RWPE2 (cell line): ENCODE data around the gene FTCDNL1.

ENCODE experiments used
- ATAC-seq: fragments of 200-7000 bp; cut with Tn5 transposase; 3 replicates; pipeline ENCODE4 v1.9.1; 2021; ENCODE audit warnings: low read depth
- DNase-seq: peaks from one replicate; pipeline ENCODE4 v3.0.0-alpha.2; 2020; ENCODE audit warnings: low spot score
- H3K27ac ChIP-seq: fragments of 450-650 bp; 2 replicates; pipeline ENCODE4 v1.5.1; 2017; ENCODE audit warnings: mild to moderate bottlenecking; ENCODE audit not compliant: poor library complexity, severe bottlenecking
- H3K27me3 ChIP-seq: fragments of 250-450 bp; sonication (Bioruptor Pico); 2 replicates; pipeline ENCODE4 v1.5.1; 2021; ENCODE audit warnings: mild to moderate bottlenecking, moderate library complexity; ENCODE audit not compliant: insufficient read depth, poor library complexity, severe bottlenecking
- H3K36me3 ChIP-seq: fragments of 250-450 bp; sonication (Bioruptor Pico); 2 replicates; pipeline ENCODE4 v1.5.1; 2020; ENCODE audit warnings: low read depth, mild to moderate bottlenecking, moderate library complexity
- H3K4me1 ChIP-seq: fragments of 250-450 bp; sonication (Bioruptor Pico); 2 replicates; pipeline ENCODE4 v1.5.1; 2021; ENCODE audit warnings: mild to moderate bottlenecking, moderate library complexity; ENCODE audit not compliant: insufficient read depth, poor library complexity, severe bottlenecking
- H3K4me3 ChIP-seq: fragments of 250-450 bp; sonication (Bioruptor Pico); 2 replicates; pipeline ENCODE4 v1.5.1; 2021; ENCODE audit warnings: mild to moderate bottlenecking, moderate library complexity; ENCODE audit not compliant: severe bottlenecking
- H3K9me3 ChIP-seq: fragments of 250-450 bp; sonication (Bioruptor Pico); 2 replicates; pipeline ENCODE4 v1.5.1; 2021; ENCODE audit warnings: mild to moderate bottlenecking, moderate library complexity; ENCODE audit not compliant: severe bottlenecking
- TF ChIP-seq, protein P1 (sequence below): fragments of 450-650 bp; IDR thresholded peaks from one replicate; pipeline ENCODE4 v1.5.1; 2017; ENCODE audit warnings: mild to moderate bottlenecking, moderate library complexity; ENCODE audit not compliant: poor library complexity, severe bottlenecking

FTCDNL1 gene

GRCh38 chr2:199861132-199861774 lies 10.3 kb upstream of the FTCDNL1 start:
- TF ChIP-seq, protein P1, sequence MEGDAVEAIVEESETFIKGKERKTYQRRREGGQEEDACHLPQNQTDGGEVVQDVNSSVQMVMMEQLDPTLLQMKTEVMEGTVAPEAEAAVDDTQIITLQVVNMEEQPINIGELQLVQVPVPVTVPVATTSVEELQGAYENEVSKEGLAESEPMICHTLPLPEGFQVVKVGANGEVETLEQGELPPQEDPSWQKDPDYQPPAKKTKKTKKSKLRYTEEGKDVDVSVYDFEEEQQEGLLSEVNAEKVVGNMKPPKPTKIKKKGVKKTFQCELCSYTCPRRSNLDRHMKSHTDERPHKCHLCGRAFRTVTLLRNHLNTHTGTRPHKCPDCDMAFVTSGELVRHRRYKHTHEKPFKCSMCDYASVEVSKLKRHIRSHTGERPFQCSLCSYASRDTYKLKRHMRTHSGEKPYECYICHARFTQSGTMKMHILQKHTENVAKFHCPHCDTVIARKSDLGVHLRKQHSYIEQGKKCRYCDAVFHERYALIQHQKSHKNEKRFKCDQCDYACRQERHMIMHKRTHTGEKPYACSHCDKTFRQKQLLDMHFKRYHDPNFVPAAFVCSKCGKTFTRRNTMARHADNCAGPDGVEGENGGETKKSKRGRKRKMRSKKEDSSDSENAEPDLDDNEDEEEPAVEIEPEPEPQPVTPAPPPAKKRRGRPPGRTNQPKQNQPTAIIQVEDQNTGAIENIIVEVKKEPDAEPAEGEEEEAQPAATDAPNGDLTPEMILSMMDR = peak; percentile 75
- H3K36me3 ChIP-seq = no peaks in the 10 kb centered on the region
- H3K4me1 ChIP-seq = no peaks in the 10 kb centered on the region
- DNase-seq (no peak), ATAC-seq (no peak)
- peaks cover 10% of the 10 kb centered on the region for H3K27me3 ChIP-seq
- no peaks in the 10 kb centered on the region for H3K9me3 ChIP-seq
- no peak overlapping the region for H3K4me3 ChIP-seq
- no peak overlapping the region for H3K27ac ChIP-seq

DNA sequence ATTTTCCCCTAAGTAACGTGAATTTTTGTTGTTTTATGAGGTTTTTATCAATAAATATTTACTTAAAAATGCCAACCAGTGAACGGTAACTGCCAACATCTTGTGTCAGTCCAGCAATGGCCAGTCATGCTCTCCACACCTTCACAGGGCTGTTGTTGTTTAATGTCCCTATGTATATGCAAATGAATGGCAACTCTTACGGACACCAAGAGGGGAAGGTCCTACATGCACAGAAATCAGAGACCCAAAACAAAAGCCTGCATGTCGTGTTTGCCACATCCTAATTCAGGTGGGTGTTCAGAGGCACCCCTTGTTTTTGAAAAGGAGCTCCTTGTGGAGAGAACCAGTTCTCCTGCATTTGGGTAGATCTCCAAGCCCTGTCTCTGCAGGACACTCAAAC lies 4.8 kb upstream of the FTCDNL1 start:
- no peak overlapping the region for H3K27ac ChIP-seq
- no peak for ATAC-seq
- no peaks in the 10 kb centered on the region for H3K36me3 ChIP-seq
- H3K27me3 ChIP-seq = no peaks in the 10 kb centered on the region
- no peaks in the 10 kb centered on the region for H3K9me3 ChIP-seq
- H3K4me1 ChIP-seq = no peaks in the 10 kb centered on the region
- H3K4me3 ChIP-seq = no peak overlapping the region
- TF ChIP-seq, protein P1 = no peak
- no peak for DNase-seq

GRCh38 chr2:199851883-199852282 lies 891 bp upstream of the FTCDNL1 start:
- TF ChIP-seq, protein P1 = no peak
- ATAC-seq (no peak), DNase-seq (no peak)
- Histone ChIP-seq H3K27ac (no peak overlapping the region), H3K27me3 (no peaks in the 10 kb centered on the region), H3K4me3 (no peak overlapping the region), H3K36me3 (no peaks in the 10 kb centered on the region), H3K4me1 (no peaks in the 10 kb centered on the region), H3K9me3 (no peaks in the 10 kb centered on the region)

GRCh38 chr2:199851501-199851810 lies 464 bp upstream of the FTCDNL1 start:
- TF ChIP-seq, protein P1 = peak; percentile 47
- DNase-seq = no peak
- Histone ChIP-seq H3K4me3 (peak overlapping the region; percentile 90), H3K27ac (no peak overlapping the region), H3K27me3 (no peaks in the 10 kb centered on the region), H3K36me3 (no peaks in the 10 kb centered on the region), H3K4me1 (no peaks in the 10 kb centered on the region), H3K9me3 (no peaks in the 10 kb centered on the region)
- ATAC-seq = no peak

DNA sequence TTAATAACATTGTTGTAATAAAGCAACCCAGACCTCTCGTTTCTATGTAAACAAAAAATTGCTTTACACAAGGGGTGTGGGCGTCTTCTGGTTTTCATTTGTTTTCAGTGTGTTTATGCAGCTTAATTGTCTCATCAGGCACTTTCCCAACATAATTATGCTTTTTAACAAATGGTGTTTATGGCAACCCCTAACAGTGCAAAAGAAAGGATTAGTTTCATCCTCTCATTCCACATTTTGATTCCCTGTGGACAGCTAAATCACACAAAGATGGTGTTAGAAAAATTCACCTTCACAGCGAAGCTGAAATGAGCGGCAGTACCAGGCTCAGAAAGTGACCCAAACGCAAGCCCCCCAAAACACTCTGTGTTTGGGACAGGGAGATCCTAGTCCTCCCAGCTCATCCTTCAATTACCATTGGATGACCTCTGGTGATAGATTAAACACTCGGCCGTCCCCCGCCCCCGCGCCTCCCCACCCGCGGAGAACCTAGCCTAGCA lies 724 bp downstream of the FTCDNL1 start:
- Histone ChIP-seq H3K27me3 (no peaks in the 10 kb centered on the region), H3K27ac (no peak overlapping the region), H3K4me3 (peak overlapping the region; percentile 90), H3K9me3 (no peaks in the 10 kb centered on the region), H3K4me1 (no peaks in the 10 kb centered on the region), H3K36me3 (no peaks in the 10 kb centered on the region)
- ATAC-seq (no peak), DNase-seq (no peak)
- TF ChIP-seq, protein P1 = no peak
